DND-41 (cell line): ENCODE data around the gene MSRB3.

Experiments
- EZH2 ChIP-seq: IDR thresholded peaks from 3 replicates; pipeline ENCODE4 v1.6.1; 2012; ENCODE audit warnings: borderline replicate concordance, low read depth, mild to moderate bottlenecking, moderate library complexity, low read length, inconsistent platforms; ENCODE audit not compliant: severe bottlenecking
- TF ChIP-seq, protein P1 (sequence below): IDR thresholded peaks from 2 replicates; pipeline ENCODE4 v1.5.1; 2012; ENCODE audit warnings: borderline replicate concordance, low read length, moderate library complexity, mild to moderate bottlenecking; ENCODE audit not compliant: poor library complexity, severe bottlenecking; ENCODE audit errors: extremely low read depth

GRCh38 chr12:65229441-65229840 is 49.0 kb upstream of the MSRB3 start:
- TF ChIP-seq, protein P1, sequence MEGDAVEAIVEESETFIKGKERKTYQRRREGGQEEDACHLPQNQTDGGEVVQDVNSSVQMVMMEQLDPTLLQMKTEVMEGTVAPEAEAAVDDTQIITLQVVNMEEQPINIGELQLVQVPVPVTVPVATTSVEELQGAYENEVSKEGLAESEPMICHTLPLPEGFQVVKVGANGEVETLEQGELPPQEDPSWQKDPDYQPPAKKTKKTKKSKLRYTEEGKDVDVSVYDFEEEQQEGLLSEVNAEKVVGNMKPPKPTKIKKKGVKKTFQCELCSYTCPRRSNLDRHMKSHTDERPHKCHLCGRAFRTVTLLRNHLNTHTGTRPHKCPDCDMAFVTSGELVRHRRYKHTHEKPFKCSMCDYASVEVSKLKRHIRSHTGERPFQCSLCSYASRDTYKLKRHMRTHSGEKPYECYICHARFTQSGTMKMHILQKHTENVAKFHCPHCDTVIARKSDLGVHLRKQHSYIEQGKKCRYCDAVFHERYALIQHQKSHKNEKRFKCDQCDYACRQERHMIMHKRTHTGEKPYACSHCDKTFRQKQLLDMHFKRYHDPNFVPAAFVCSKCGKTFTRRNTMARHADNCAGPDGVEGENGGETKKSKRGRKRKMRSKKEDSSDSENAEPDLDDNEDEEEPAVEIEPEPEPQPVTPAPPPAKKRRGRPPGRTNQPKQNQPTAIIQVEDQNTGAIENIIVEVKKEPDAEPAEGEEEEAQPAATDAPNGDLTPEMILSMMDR = no peak
- no peak for TF ChIP-seq EZH2
